Uterus (tissue), 4 donors: ENCODE measurements around the gene SLC35G4. TPM values are rescaled to one million over a fixed set of nuclear protein-coding genes. Genes with fewer than 3 reads are reported as not detected.

Experiments
- DNase-seq, 2 donors: peaks; one replicate each; pipeline ENCODE4 v3.0.0-alpha.2; 2019 to 2020
- H3K27ac ChIP-seq, 2 donors: fragments of 200-600 bp; sonication (generic); 1 replicate in 1 of 2; 2 replicates in 1 of 2; pipeline ENCODE4 v1.5.1; 2016 to 2018
- H3K27me3 ChIP-seq, 2 donors: fragments of 200-600 bp; sonication (generic); one replicate each; pipeline ENCODE4 v1.5.1; 2018 to 2019; ENCODE audit warnings: control low read depth in 1 of 2
- H3K36me3 ChIP-seq, 2 donors: fragments of 200-600 bp; sonication (generic); one replicate each; pipeline ENCODE4 v1.5.1; 2019; ENCODE audit warnings: control low read depth in 1 of 2
- H3K4me1 ChIP-seq, 2 donors: fragments of 200-600 bp; sonication (generic); one replicate each; pipeline ENCODE4 v1.5.1; 2018 to 2019; ENCODE audit warnings: control low read depth in 1 of 2
- H3K4me3 ChIP-seq, 2 donors: fragments of 200-600 bp; sonication (generic); 1 replicate in 1 of 2; 2 replicates in 1 of 2; pipeline ENCODE4 v1.5.1; 2018 to 2019; ENCODE audit warnings: mild to moderate bottlenecking in 1 of 2
- H3K9me3 ChIP-seq, 2 donors: fragments of 200-600 bp; sonication (generic); one replicate each; pipeline ENCODE4 v1.5.1; 2019; ENCODE audit warnings: control low read depth in 1 of 2
- CTCF ChIP-seq, 4 experiments: fragments of 200-600 bp in 2 of 4; fragments of 450-650 bp in 2 of 4; sonication (generic) in 2 of 4; IDR thresholded peaks; one replicate each; pipeline ENCODE4 v1.5.1; 2016 to 2019; ENCODE audit warnings: antibody characterized with exemption in 4 of 4, mild to moderate bottlenecking in 2 of 4, moderate library complexity in 1 of 4
- POLR2A ChIP-seq, 2 donors: fragments of 450-650 bp; IDR thresholded peaks; one replicate each; pipeline ENCODE4 v1.6.1; 2016; ENCODE audit warnings: antibody characterized with exemption in 2 of 2, mild to moderate bottlenecking in 1 of 2, moderate library complexity in 1 of 2
- intact Hi-C: fragments of 100-400 bp; cut with DNase I; formaldehyde crosslinking; loops from one replicate; pipeline ENCODE4 v1.15.1; 2023; ENCODE audit warnings: low total_unique reads
- microRNA-seq: library from miRNA; unstranded; fragments of <30 nt; microRNA quantifications from one replicate; pipeline ENCODE4, GENCODE V29; 2016; ENCODE audit warnings: borderline microRNAs expressed, borderline replicate concordance
- small RNA-seq: library from RNA; depleted of rRNA; stranded (forward); fragments of <200 nt; gene quantifications from one replicate; pipeline ENCODE3, GENCODE V24; 2016
- total RNA-seq, 4 donors: library from RNA; depleted of rRNA in 3 of 4; stranded (reverse); fragments of >200 nt in 3 of 4; gene quantifications; one replicate each; pipeline versions ENCODE4 v1.1.0 to v1.2.4, GENCODE V29; 2014 to 2023
- donor health status: DM: yes; HTN: yes; CAD: no.

The SLC35G4 gene
- total RNA-seq, 4 donors from 2014 or later, result not detected

- intact Hi-C loops, result loop anchor here (10.0 kb wide), 1 partner anchor 376 kb away; no protein-coding TSS in a partner anchor
These were observed 49.6 kb downstream of the SLC35G4 start for GRCh38 chr18:11658989-11659388.

More at GRCh38 chr18:11658989-11659388, 49.6 kb downstream of the SLC35G4 start:
- TF ChIP-seq POLR2A (IDR thresholded peaks at IDR 0.05), result no peak
- no peak for TF ChIP-seq CTCF (IDR thresholded peaks at IDR 0.05)
- H3K4me1 ChIP-seq, result no peaks in the 10 kb centered on the region
- H3K27ac ChIP-seq, result no peak overlapping the region
- no peaks in the 10 kb centered on the region for H3K27me3 ChIP-seq
- DNase-seq, result no peak
- no peak overlapping the region for H3K4me3 ChIP-seq
- no peaks in the 10 kb centered on the region for H3K36me3 ChIP-seq
- no peaks in the 10 kb centered on the region for H3K9me3 ChIP-seq

Small RNA genes within 50 kb of the gene (microRNA-seq; reads per million reads assigned to microRNA genes)
- gene MIR7153, result not detected

Small RNA genes within 50 kb of the gene (small RNA-seq; reads per million reads assigned to genes)
- not detected for gene AP001120.4

Other genes starting within 250 kb of the SLC35G4 start
- 10 to 100 TPM in 3 of 4 donors, 1 to 10 TPM in 1; 4.6 to 20.2 (median 13.8) TPM for gene GNAL, start 79.7 kb downstream of the SLC35G4 start, total RNA-seq
- gene CHMP1B, start 241.8 kb downstream of the SLC35G4 start, total RNA-seq, result 10 to 100 TPM in 3 of 4 donors, 1 to 10 TPM in 1; 8.2 to 65.0 (median 17.5) TPM